Gastroesophageal sphincter (tissue), 3 donors: ENCODE data around the gene LRRTM4.

ENCODE experiments used
- CTCF ChIP-seq, 4 experiments: fragments of 200-600 bp in 2 of 4; fragments of 450-650 bp in 2 of 4; sonication (generic) in 1 of 4; IDR thresholded peaks; one replicate each; pipeline ENCODE4 v1.5.1; 2017 to 2019; ENCODE audit warnings: antibody characterized with exemption in 4 of 4, mild to moderate bottlenecking in 2 of 4, moderate library complexity in 2 of 4
- EP300 ChIP-seq: sonication (generic); formaldehyde crosslinking; IDR thresholded peaks from one replicate; pipeline ENCODE4 v1.6.1; 2017; ENCODE audit warnings: antibody characterized with exemption, mild to moderate bottlenecking
- POLR2A ChIP-seq, 2 donors: fragments of 450-650 bp; IDR thresholded peaks; one replicate each; pipeline ENCODE4 v1.6.1; 2017; ENCODE audit warnings: antibody characterized with exemption in 2 of 2, mild to moderate bottlenecking in 2 of 2, moderate library complexity in 1 of 2
- POLR2AphosphoS5 ChIP-seq: sonication (generic); formaldehyde crosslinking; IDR thresholded peaks from one replicate; pipeline ENCODE4 v1.6.1; 2017; ENCODE audit warnings: antibody characterized with exemption

- no peak for TF ChIP-seq POLR2AphosphoS5
- no peak for TF ChIP-seq POLR2A (IDR thresholded peaks at IDR 0.05)
- TF ChIP-seq CTCF (IDR thresholded peaks at IDR 0.05): no peak
- TF ChIP-seq EP300: no peak
Measured at GRCh38 chr2:77185052-77185451, 337.1 kb downstream of the LRRTM4 start.
